ENCODE measurements around the gene PCED1B. TPM values are rescaled to one million over a fixed set of nuclear protein-coding genes. Genes with fewer than 3 reads are reported as not detected.

PCED1B gene
- total RNA-seq, result 0.55 TPM
- long read RNA-seq, partial matches to known transcripts, result 1 of 2 reads
- long read RNA-seq, other reads (novel, unspliced or antisense), result 1 of 2 reads

- Histone ChIP-seq H3K4me3 (peak within 1 kb of the TSS; percentile 81), H3K27ac (replicated peaks) (peak within 1 kb of the TSS; percentile 92), H3K27me3 (ENCODE audit: low read depth) (peaks cover 43% of the 10 kb centered on the region), H3K9me3 (replicated peaks) (no peaks in the 10 kb centered on the region), H3K36me3 (no peaks in the 10 kb centered on the region), H3K4me1 (peaks cover 41% of the 10 kb centered on the region)
- TF ChIP-seq, protein P1, sequence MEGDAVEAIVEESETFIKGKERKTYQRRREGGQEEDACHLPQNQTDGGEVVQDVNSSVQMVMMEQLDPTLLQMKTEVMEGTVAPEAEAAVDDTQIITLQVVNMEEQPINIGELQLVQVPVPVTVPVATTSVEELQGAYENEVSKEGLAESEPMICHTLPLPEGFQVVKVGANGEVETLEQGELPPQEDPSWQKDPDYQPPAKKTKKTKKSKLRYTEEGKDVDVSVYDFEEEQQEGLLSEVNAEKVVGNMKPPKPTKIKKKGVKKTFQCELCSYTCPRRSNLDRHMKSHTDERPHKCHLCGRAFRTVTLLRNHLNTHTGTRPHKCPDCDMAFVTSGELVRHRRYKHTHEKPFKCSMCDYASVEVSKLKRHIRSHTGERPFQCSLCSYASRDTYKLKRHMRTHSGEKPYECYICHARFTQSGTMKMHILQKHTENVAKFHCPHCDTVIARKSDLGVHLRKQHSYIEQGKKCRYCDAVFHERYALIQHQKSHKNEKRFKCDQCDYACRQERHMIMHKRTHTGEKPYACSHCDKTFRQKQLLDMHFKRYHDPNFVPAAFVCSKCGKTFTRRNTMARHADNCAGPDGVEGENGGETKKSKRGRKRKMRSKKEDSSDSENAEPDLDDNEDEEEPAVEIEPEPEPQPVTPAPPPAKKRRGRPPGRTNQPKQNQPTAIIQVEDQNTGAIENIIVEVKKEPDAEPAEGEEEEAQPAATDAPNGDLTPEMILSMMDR (IDR thresholded peaks at IDR 0.05; ENCODE audit: borderline replicate concordance), result peak; percentile 43
- intact Hi-C loops (cut with micrococcal nuclease), result no loop called here
- DNase-seq, result peak; percentile 78
These were observed at the start of gene PCED1B, which contains the start of gene AMIGO2 for GRCh38 chr12:47079468-47079980. Gene PCED1B (plus strand): TSS chr12:47079621. CDS start chr12:47235064, 155,443 bp downstream. Gene AMIGO2 (minus strand): TSS chr12:47079959. CDS start chr12:47079002, 957 bp downstream.

- TF ChIP-seq, protein P1 (IDR thresholded peaks at IDR 0.05; ENCODE audit: borderline replicate concordance), result no peak
- intact Hi-C loops (cut with micrococcal nuclease), result loop anchor here (10.0 kb wide), 2 partner anchors 275 to 365 kb away; no protein-coding TSS in a partner anchor
- no peak overlapping the region for H3K27ac ChIP-seq (replicated peaks)
These were observed 49.5 kb upstream of the PCED1B start for GRCh38 chr12:47029903-47030302.

GRCh38 chr12:47032644-47033043, 46.8 kb upstream of the PCED1B start:
- Histone ChIP-seq H3K27ac (replicated peaks) (no peak overlapping the region), H3K36me3 (no peaks in the 10 kb centered on the region), H3K4me1 (peaks cover 6% of the 10 kb centered on the region), H3K9me3 (replicated peaks) (no peaks in the 10 kb centered on the region), H3K27me3 (ENCODE audit: low read depth) (peaks cover 8% of the 10 kb centered on the region), H3K4me3 (no peak overlapping the region)
- TF ChIP-seq, protein P1 (IDR thresholded peaks at IDR 0.05; ENCODE audit: borderline replicate concordance), result peak; percentile 69
- intact Hi-C loops (cut with micrococcal nuclease), result loop anchor here (10.0 kb wide), 2 partner anchors 272 to 362 kb away; no protein-coding TSS in a partner anchor
- DNase-seq, result no peak

More at GRCh38 chr12:47029903-47030302, 49.5 kb upstream of the PCED1B start:
- Histone ChIP-seq H3K9me3 (replicated peaks) (no peaks in the 10 kb centered on the region), H3K36me3 (no peaks in the 10 kb centered on the region), H3K4me1 (peaks cover 6% of the 10 kb centered on the region), H3K4me3 (no peak overlapping the region), H3K27me3 (ENCODE audit: low read depth) (no peaks in the 10 kb centered on the region)
- no peak for DNase-seq

DNA sequence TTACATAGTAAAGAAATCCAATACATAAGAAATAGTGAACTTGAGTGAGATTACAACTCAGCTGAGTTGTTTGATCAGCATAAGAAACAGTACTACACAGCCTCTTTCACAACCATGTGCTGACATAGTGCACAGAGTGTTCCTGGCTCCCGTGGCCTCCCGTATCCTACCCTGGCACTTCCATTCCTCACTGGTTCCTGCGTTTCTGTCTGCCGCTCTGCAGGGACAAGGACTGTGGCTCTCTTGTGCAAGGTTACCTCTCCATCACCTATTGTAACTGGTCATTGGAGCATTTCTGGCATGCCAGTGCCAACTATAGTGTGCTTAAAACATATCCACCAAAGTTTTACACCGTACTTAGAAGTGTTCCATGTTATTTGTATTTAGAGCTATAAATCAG, 46.3 kb upstream of the PCED1B start:
- Histone ChIP-seq H3K27me3 (ENCODE audit: low read depth) (peaks cover 8% of the 10 kb centered on the region), H3K4me1 (peaks cover 6% of the 10 kb centered on the region), H3K36me3 (no peaks in the 10 kb centered on the region), H3K27ac (replicated peaks) (no peak overlapping the region), H3K4me3 (no peak overlapping the region), H3K9me3 (replicated peaks) (no peaks in the 10 kb centered on the region)
- peak; percentile 26 for DNase-seq
- intact Hi-C loops (cut with micrococcal nuclease), result loop anchor here (10.0 kb wide), 2 partner anchors 272 to 362 kb away; no protein-coding TSS in a partner anchor
- TF ChIP-seq, protein P1 (IDR thresholded peaks at IDR 0.05; ENCODE audit: borderline replicate concordance), result no peak

DNA sequence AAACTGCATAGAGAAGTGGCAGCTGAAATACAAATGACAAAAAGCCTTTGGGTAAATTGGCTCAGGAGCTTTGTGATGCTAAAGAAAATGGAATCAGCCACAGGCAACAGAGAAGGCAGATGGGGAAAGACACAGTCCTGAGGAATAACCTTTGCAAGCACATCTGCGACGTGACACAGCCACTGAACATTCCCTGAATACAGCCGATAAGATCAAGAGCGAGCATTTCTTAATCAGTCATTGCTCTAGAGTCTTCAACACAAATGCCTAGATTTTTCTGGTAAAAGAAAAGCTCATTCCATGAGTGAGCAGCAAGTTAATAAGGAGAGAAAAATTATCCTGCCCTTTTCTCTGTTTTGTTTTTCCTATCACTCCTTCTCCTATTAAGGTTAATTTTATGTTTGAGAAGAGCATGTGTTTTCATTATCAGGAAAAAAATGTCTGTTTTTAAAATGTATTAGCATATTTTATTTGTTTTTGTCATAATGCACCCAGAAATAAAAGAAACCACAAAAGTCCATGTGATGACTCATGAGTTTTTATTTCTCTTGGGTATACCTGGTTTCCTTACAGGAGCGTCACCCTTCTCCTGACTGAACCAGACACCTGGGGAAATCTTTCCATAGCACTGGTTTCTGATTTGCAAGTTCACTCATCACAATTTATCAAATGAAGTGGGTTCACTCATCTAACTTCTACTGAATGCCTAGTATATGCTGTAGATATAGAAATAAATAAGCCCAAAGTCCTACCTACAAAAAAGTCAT, 45.4 kb upstream of the PCED1B start:
- H3K27ac ChIP-seq (replicated peaks), result no peak overlapping the region
- H3K27me3 ChIP-seq (ENCODE audit: low read depth), result peaks cover 8% of the 10 kb centered on the region
- H3K9me3 ChIP-seq (replicated peaks), result no peaks in the 10 kb centered on the region
- no peak for DNase-seq
- H3K4me3 ChIP-seq, result no peak overlapping the region
- H3K4me1 ChIP-seq, result peaks cover 6% of the 10 kb centered on the region
- TF ChIP-seq, protein P1 (IDR thresholded peaks at IDR 0.05; ENCODE audit: borderline replicate concordance), result no peak
- intact Hi-C loops (cut with micrococcal nuclease), result loop anchor here (10.0 kb wide), 2 partner anchors 271 to 361 kb away; no protein-coding TSS in a partner anchor
- H3K36me3 ChIP-seq, result no peaks in the 10 kb centered on the region

Measured in left ventricle myocardium inferior (tissue), 1 donor.